Esophagus squamous epithelium (tissue), 4 donors: ENCODE results near the gene SIX2.

Experiments
- POLR2A ChIP-seq, 4 donors: fragments of 450-650 bp; IDR thresholded peaks; one replicate each; pipeline ENCODE4 v1.6.1; 2017; ENCODE audit warnings: antibody characterized with exemption in 4 of 4, mild to moderate bottlenecking in 4 of 4, moderate library complexity in 3 of 4
- TF ChIP-seq, protein P1 (sequence below), 6 experiments: fragments of 450-650 bp in 4 of 6; fragments of 200-600 bp in 2 of 6; sonication (generic) in 2 of 6; IDR thresholded peaks; one replicate each; pipeline ENCODE4 v1.5.1; 2016 to 2019; ENCODE audit warnings: antibody characterized with exemption in 6 of 6, mild to moderate bottlenecking in 4 of 6, moderate library complexity in 4 of 6

DNA sequence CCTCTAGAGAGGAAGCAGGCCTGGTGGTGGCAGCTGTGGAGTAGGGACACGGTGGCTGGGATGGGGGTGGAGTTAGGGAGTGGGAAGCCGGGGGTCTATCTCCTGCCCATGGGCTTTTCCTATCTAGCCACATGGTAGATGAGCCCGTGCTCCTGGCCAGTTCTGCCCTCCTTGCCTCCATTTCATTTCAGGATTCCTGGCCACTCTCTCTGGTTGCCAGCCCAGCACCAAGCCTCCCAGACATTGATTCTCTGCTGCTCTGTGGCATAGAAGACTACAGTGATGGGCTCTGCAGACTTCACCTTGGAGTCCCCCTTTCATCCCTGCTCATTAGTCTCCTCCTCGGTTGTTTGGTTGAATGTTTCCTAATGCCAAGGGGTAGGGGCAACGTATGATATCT lies 48.4 kb downstream of the SIX2 start:
- TF ChIP-seq, protein P1, sequence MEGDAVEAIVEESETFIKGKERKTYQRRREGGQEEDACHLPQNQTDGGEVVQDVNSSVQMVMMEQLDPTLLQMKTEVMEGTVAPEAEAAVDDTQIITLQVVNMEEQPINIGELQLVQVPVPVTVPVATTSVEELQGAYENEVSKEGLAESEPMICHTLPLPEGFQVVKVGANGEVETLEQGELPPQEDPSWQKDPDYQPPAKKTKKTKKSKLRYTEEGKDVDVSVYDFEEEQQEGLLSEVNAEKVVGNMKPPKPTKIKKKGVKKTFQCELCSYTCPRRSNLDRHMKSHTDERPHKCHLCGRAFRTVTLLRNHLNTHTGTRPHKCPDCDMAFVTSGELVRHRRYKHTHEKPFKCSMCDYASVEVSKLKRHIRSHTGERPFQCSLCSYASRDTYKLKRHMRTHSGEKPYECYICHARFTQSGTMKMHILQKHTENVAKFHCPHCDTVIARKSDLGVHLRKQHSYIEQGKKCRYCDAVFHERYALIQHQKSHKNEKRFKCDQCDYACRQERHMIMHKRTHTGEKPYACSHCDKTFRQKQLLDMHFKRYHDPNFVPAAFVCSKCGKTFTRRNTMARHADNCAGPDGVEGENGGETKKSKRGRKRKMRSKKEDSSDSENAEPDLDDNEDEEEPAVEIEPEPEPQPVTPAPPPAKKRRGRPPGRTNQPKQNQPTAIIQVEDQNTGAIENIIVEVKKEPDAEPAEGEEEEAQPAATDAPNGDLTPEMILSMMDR (IDR thresholded peaks at IDR 0.05), result no peak
- TF ChIP-seq POLR2A (IDR thresholded peaks at IDR 0.05), result no peak
